Activated CD8-positive, alpha-beta memory T cell treated with anti-CD3 and anti-CD28 coated beads for 4 hours (primary cell): ENCODE data around the gene LPCAT1.
A peak's percentile ranks its signal among the peaks of the same experiment; 100 is the strongest.
"Not testable (repeated sequence)": the region's sequence is repeated elsewhere in the genome, so short reads cannot be mapped to it uniquely, and the experiment has no call there.

Source experiments
- DNase-seq, 2 donors: peaks; one replicate each; pipeline ENCODE4 v3.0.0-alpha.2; 2020; ENCODE audit warnings: low read depth in 2 of 2

The LPCAT1 gene, protein sequence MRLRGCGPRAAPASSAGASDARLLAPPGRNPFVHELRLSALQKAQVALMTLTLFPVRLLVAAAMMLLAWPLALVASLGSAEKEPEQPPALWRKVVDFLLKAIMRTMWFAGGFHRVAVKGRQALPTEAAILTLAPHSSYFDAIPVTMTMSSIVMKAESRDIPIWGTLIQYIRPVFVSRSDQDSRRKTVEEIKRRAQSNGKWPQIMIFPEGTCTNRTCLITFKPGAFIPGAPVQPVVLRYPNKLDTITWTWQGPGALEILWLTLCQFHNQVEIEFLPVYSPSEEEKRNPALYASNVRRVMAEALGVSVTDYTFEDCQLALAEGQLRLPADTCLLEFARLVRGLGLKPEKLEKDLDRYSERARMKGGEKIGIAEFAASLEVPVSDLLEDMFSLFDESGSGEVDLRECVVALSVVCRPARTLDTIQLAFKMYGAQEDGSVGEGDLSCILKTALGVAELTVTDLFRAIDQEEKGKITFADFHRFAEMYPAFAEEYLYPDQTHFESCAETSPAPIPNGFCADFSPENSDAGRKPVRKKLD

DNA sequence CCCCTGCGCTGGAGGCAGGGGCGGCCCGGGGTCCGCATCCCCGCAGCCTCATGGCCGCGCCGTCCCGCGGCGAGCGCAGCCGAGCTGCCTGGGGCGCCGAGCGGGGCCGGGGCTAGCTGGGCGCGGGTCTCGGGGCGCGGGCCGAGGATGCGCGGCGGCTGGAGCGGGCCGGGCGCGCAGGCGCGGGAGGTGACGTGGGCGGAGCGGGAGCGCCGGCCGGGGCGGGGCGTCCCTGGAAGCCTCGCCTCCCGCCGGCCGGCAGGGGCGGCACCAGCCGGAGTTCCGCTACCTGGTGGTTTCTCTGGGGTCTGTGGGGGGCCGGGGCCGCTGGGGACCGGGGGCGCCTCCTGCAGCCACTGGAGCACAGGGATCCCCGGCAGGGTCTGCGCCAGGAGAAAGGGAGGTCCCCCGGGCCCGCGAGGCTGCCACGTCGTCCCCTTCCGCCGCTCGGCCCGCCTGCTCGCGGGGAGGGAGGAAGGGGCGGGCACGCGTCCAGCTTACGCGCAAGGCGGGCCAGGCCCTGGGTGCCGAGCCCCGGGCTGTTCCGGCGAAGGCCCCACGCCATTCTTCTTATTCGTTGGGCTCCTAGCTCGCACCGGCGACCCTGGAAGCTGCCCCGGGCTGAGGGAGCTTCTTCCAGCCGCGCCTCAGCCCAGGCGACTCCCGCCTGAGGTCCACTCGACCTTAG is at the start of gene LPCAT1:
TSS of gene LPCAT1 (minus strand) at position 168 of the 688 bp plus-strand sequence. CDS start at position 52, 116 bp downstream.
- DNase-seq: peak; percentile 42 to 50

DNA sequence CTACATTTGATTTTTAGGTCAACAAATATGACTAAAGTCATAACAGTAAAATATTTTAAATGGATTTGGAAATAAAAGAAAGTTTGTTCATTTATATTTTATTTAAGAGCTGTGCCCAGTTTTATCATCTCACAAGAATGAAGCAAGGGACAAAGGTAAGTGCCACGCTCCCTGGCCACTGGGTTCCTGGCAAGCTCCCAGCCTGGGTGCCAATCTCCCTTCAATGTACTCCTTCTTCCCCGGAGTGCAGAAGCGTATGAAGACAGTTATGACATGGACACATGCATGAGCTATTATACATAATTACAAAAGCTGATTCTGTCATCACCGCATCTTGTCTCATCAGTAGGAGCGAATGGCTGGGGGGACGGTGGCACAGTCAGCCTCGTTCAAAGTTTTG is 48.1 kb upstream of the LPCAT1 start:
- not testable (repeated sequence) for DNase-seq

DNA sequence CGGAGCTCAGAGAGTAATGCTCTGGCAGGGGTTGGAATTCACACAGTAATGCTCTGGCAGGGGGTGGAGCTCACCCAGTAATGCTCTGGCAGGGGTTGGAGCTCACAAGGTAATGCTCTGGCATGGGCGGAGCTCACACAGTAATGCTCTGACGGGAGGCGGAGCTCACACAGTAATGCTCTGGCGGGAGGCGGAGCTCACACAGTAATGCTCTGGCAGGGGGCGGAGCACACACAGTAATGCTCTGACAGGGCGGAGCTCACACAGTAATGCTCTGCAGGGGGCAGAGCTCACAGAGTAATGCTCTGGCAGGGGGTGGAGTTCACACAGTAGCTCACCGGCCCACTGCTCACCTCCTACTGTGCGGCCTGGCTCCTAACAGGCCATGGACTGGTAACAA is 47.2 kb upstream of the LPCAT1 start:
- DNase-seq: no peak

DNA sequence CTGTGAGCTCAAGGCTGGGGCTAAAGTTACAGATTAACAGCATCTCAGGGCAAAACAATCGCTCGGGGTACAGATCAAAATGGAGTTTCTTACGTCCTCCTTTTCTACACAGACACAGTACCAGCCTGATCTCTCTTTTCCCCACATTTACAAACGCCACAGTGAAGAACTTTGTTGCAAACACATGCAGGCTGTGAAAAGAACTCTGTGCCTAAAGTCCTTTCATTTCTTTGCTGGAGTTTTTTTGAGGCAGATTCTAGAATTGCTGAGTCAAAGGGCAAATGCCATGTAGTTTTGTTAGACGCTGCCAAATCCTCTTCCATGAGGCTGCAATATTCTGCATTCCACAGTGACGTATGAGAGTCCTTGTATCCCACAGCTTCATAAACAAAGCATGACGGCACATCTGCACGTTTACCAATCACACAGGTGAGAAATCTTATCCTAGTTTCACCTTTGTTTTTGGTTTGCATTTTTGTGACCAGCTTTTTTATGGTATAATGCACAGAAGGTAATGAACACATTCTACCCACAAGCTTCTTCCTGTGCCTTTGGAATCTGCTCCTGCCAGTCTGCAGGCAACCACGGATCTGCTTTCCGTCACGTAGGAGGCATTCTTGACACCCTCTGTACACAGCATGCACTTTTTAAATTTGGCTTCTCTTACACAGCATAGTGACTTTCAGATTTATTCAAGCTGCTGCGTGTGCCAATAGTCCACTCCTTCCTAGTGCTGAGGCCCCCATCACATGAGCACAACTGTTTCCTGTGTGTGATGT is 44.6 kb upstream of the LPCAT1 start:
- DNase-seq: no peak

DNA sequence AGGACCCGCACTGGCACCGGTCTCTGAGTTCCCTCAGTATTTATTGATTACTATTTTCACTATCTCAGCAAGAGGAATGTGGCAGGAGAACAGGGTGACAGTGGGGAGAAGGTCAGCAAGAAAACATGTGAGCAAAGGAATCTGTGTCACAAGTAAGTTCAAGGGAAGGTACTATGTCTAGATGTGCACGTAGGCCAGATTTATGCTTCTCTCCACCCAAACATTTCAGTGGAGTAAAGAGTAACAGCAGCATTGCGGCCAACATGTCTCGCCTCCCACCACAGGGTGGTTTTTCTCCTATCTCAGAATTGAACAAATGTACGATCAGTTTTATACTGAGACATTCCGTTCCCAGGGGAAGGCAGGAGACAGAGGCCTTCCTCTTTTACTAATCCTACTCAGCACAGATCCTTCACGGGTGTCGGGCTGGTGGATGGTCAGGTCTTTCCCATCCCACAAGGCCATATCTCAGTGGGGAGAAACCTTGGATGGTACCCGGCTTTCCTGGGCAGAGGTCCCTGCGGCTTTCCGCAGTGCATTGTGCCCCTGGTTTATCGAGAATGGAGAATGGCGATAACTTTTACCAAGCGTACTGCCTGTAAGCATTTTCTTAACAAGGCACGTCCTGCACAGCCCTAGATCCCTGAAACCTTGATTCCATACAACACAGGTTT is 43.9 kb upstream of the LPCAT1 start:
- DNase-seq: not testable (repeated sequence)

DNA sequence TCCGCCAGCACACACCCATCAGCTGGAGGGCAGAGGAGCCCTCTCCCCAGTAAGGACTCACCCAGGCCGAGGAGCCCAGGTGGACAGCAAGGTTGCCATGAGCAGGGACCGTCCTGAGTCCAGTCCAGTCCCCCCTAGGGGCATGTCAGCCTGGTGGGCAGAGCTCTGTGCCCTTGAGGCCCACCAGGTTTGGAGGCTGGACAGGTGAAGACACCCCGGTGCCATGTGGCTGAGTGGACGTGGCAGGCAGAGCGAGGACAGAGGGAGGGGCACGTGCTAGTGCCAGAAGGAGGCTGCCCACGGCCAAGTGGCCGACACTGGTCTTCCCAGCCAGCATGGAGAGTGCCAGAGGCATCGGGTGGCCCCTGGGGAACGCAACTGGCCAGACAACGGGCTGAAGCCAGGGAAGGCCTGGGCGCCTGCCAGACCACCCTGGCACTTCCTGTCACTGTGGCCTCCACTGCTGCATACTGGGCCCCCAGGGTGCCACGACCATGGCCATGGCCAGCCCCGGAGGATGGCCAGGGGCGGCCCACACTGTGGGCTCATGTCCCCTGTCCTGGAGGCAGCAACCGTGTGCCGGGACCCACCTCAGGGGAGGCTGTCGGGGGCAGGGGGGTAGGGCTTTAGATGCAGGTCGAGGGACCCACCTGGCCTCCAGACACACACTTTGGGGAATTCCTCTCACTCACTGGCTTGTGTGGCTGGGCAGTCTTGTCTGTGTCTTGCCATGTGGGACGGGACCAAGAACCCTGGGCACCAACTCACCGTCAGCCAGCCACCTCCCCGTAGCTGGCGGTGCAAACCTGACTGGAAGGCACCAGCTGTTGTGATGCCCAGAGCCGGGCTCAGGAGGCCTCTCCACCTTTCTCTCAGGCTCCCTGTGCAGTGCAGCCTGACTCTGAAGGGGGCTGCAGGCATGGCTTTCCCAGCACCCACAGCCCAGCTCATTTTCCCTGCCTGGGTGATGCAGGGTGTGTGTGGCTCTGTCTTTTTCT is 42.3 kb upstream of the LPCAT1 start:
- no peak for DNase-seq

DNA sequence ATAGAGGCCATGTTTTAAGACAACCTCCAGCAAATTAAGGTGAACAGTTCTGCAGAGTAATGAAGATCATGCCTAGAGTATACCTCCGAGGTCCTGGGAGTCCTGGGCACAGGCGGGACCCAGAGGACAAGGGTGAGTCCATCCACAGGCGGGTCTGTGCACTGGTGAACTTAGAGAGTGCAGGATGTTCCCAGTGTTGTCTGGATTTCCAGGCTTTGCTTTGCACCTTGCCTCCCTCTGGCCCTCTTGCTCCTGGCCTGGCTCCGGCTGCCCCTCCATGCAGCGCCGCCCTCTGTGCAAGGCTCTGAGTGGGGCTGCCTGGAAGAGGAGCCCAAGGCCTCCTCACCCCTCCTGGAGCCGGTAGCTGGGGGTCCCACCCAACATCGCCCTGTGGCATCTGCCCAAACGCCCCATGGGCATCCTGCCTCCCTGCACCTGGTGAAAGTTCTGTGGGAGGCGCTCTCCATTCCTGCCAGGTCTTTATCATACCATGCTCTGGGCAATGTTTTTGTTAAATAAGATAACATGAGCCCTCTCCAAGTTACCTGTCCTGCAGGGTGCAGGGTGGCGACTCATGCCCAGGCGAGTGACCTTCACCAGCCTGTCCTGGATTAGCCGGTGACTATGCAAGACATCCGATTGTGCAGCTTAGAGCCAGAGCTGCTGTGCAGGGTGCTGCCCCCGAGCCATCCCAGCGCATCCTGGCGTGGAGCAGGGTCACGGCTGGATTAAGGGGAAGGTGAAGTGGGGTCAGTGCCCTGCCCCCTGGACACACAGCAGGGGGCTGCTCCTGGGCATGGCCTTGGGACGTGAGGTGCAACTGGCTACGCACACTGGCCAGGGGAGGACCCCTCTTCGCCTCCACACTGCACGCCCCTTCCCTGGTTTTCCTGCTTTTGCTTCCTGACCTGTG is 41.3 kb upstream of the LPCAT1 start:
- no peak for DNase-seq

DNA sequence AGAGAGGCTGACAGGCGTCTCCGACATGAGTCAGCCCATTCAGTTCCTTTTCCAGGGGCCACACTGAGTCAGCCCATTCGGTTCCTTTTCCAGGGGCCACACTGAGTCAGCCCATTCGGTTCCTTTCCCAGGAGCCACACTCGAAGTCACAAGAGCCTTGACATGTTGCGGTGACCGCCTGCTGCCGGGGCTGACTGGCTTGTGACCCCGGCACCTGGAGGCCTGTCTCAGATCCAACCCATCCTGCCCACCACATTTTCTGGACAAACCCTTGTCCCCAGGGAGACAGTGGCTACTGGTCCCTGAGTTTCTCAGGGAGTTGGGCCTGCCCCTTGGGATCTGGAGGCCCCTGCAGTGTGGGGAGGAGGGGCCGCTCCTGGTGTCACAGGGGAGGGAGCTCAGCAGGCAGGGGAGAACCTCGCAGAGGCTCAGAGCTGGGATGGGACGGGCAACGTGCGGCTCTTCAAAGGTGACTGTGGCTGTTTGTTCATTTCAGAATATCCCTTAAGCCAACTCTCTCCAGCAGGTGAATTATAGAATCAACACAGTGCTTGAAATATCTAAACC is 40.5 kb upstream of the LPCAT1 start:
- no peak for DNase-seq

DNA sequence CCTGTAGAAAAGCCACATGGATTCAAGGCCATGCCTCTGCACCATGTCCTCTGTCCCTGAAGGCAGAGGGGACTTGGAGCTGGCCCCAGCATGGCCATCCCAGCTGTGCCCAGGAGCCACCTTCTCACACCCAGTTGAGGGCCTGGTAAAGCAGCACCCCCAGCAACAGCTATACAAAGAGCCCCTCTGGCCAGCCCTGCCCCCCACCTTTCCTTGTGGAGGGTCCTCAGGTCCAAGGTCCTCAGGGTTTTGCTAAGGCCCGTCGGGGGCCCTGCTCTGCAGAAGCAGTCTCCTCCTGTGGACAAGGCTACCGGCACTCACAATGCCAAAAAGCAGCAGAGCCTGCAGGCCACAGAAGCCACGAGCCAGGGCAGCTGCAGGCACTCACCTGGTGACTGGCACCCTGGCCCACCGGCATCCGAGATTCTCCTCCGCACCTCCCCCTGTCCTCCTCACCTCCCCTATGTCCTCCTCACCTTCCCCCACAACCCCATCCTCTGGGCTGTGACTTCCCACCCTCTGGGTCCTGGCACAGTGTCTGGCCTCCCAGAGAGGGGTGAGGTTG is 39.9 kb upstream of the LPCAT1 start:
- no peak for DNase-seq

DNA sequence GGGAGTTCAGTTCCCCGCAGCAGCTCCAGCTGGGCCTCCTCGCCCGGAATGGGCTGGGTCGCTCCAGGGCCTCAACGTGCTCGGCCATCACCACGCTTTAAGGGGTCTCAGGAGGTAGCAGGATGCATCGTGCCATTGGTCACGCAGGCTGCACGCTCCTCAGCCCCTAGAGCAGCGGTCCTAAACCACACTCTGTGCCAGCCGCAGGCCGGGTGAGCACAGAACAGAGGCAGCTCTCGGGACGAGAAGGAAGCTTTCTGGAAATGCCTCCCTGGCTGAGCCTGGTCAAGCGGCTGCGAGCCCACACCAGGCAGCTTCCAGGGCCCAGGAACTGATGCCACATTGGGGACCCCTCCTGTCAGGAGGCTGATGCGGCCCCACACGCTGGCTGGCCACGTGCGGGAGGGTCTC is 39.3 kb upstream of the LPCAT1 start:
- no peak for DNase-seq

DNA sequence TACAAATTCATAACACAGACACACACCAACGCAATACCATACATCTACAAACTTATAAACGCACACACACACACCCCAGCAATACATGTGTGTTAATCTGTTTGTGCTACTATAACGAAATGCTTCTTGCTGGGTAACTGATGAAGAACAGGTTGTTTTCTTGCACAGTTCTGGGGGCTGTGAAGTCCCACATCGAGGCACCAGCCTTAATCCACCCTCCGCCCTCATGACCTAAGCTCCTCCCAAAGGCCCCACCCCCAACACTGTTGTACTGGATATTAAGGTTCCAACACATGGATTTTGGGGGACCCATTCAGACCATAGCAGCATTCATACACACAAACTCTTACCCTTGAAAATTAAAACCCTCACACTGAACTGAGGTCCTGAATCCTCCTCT is 38.8 kb upstream of the LPCAT1 start:
- no peak for DNase-seq

DNA sequence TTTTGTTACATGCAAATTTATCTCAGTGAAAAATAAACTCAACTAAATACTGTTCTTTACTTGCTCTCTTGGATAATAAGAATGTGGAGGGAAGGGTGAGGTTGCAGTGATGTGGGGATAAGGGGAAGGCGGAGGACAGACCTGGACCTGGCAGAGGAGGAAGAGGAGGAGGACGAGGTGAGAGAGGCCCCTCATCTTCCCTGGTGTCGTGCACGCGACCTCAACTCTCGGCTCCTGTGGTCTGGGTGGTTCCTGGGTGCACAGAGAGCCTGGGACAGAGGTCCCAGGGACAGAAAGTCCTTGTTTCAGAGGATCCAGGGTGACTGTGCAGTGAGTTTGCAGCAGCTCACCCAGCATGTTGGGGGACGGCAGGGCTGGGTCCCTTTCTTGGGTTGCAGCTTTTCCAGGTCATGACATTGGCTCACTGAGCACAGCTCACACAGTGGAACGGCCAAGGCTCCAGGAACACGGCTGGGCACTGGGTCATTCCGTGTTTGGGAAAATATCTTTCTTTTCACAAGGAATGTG is 37.7 kb upstream of the LPCAT1 start:
- no peak for DNase-seq

DNA sequence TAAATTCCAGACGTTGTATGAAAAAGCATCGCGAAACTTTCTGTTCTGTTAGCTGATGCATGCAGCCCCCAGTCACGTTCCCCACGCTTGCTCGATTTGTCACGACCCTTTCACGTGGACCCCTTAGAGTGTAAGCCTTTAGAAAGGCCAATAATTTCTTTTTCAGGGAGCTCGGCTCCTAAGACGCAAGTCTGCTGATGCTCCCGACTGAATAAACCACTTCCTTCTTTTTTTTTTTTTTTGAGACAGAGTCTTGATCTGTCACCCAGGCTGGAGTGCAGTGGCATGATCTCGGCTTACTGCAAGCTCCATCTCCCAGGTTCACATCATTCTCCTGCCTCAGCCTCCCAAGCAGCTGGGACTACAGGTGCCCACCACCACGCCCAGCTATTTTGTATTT is 36.7 kb upstream of the LPCAT1 start:
- not testable (repeated sequence) for DNase-seq

DNA sequence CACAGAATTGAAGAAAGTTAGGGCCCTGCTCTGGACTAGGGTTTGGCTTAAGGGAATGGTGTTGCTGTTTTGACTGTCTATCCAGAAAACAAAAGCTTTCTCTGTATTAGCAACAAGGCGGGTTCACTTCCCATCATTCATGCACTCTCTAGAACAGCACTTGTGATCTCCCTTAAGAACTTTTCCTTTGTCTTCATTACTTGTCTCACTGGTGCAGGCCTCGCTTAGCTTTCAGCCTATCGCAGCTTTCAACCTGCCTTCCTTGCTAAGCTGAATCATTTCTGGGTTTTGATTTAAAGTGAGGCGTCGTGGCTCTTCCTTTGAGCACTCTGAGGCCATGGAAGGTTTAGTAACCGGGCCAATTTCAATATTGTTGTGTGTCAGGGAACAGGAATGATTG is 35.2 kb upstream of the LPCAT1 start:
- no peak for DNase-seq

DNA sequence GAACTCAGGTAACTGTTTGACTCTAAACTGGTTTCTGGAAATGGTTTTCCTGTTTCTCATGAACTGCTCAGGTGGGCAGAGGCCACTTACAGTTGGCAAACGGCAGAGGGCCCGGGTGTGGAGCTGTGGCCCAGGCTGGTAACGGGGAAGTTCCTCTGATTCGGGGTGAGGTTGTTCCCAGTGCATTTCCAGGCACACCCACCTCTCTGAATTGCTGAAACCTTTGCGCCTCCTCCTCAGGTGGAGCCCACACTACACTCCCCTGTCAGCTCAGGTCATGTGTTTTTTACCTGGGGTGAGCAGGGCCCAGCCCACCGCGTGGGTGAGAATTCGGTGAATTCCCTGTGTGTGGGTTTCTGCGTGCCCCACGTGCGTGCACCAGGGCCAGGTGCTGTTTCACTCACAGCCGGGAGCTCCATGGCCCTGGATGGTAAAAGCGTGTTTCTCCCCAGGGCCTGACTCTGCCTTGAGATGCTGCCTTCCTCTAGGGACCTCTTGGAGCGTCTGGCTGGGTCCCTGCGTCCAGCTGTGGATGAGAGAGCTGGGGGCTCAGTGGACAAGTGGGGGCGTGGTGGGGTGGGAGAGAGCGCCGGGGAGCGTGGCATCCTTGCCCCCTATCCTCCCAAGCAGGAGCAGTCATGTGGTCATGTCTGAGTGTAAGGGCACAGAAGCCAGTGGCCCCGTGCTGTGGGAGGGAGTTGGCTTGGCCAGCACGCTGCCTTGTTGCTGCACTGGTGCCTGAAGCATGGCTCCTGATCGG is 33.5 kb upstream of the LPCAT1 start:
- no peak for DNase-seq

DNA sequence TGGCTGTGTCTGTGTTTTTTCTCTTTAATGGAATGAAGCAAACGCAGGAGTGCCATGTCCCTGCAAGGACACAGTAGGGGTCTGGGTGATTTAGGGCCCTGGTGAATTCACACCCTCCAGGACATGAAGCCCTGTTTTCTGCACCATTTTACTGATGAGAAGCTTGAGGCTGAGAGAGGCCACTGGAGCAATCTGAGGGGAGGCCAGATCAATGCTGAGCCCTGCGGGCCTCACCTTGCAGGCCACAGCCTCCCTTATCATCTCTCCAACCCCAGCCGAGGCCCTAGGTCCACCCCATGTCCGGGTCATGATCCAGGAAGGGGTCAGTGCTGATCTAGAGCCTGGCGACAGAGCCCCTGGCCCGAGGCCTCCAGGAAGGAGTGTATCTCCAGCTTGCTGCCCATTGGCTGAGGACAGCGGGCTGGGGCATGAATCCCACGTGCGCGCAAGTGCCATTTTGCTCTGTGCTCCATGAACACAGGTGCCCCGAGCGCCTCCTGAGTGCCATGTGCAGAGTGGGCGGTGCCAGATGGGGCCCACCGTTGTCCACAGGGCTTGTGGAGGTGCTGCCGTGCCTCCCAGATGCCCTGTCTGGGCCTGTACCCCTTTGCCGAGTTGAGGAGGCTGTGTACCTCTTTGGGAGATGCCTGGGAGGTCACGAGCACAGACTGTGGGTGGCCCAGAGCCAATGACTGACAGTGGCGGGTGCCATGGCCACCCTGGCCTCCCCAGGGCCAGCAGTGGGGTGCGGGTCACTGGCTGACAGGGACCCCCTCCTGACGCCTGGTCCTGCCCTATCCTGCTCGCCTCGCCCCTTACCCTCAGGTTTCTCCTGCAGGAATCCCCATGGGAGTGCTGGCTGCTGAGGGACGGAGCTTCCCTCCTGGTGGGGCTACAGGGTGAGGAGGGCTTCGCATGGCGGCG is 32.3 kb upstream of the LPCAT1 start:
- no peak for DNase-seq
